ENCODE results near the gene MDP1. TPM values are rescaled to one million over a fixed set of nuclear protein-coding genes. Genes with fewer than 3 reads are reported as not detected.

MDP1 gene
- total RNA-seq, 2 experiments from 2014 or later, result 11.4 to 16.9 TPM

DNA sequence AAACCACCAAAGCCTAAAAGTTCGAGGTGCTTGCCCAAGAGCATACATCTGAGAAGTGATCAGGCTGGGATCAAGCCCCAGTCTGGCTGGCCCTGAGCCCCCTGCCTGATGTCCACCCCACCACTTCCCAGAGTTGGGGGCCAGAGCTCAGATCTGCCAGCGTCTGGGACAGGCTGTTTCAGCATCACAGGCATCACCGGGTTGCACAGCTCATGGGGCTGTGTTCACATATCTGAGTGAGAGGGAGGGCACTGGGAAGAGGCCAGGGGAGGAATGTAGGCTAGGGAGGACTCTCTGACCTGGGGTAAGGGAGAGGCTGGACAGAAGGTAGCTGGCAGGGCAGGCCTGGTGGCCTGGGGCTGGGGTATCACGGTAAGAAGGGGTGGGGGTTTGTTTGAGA is 41.1 kb upstream of the MDP1 start:
- DNase-seq (no peak), ATAC-seq (no peak)
- Mint-ChIP-seq H3K36me3 (no peaks in the 10 kb centered on the region), H3K9me3 (ENCODE audit: low read depth) (no peaks in the 10 kb centered on the region), H3K27ac (no peak overlapping the region), H3K27me3 (no peaks in the 10 kb centered on the region), H3K4me3 (no peak overlapping the region), H3K4me1 (no peaks in the 10 kb centered on the region)
- CTCF ChIA-PET, result interaction anchor here (1.1 to 18.5 kb wide), 7 partner anchors 10 to 175 kb away, joined by 3 to 275 read pairs (median 3); partner anchors contain the start of gene RABGGTA

DNA sequence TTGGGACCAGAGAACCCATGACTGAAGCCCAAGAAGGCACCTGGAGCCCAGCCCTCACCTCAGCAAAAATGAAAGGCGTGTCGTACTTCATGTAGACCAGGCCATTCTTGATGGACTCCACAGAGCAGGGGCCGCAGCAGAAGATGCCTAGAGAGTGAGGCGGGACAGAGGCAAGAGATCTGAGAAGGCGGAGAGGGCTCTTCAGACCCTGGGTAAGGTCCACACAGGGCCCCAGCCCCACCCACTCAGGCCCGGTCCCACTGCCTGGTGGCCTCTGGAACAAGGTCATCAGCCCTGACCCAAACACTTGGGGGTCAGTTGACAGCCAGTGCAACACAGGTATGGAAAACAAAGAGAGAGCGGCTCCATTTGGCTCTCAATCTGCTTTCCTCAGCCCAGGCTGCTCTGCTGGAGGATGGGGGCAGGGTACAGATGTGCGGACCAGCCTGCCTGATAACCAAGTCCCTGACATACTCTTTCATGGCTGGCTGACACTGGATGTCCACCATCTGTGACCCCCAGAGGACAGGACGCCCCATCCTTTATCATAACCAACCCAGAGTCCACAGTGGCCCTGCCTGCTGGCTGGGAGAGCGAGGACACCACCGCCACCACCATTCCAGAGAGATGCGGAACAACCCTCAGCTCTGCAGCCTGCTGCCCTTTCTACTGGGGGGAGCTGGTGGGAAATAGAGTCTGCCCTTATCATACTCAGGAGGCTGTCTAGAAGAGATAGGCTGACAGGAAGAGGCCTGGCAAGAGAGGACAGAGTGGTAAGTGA is 40.3 kb upstream of the MDP1 start:
- peaks cover 2% of the 10 kb centered on the region for H3K4me1 Mint-ChIP-seq
- H3K4me3 Mint-ChIP-seq, result no peak overlapping the region
- H3K9me3 Mint-ChIP-seq (ENCODE audit: low read depth), result no peaks in the 10 kb centered on the region
- no peaks in the 10 kb centered on the region for H3K27me3 Mint-ChIP-seq
- H3K36me3 Mint-ChIP-seq, result no peaks in the 10 kb centered on the region
- no peak for ATAC-seq
- H3K27ac Mint-ChIP-seq, result no peak overlapping the region
- no peak for DNase-seq
- CTCF ChIA-PET, result interaction anchor here (1.3 to 18.5 kb wide), 3 partner anchors 10 to 34 kb away, joined by 3 to 275 read pairs (median 4); partner anchors contain the start of gene RABGGTA

DNA sequence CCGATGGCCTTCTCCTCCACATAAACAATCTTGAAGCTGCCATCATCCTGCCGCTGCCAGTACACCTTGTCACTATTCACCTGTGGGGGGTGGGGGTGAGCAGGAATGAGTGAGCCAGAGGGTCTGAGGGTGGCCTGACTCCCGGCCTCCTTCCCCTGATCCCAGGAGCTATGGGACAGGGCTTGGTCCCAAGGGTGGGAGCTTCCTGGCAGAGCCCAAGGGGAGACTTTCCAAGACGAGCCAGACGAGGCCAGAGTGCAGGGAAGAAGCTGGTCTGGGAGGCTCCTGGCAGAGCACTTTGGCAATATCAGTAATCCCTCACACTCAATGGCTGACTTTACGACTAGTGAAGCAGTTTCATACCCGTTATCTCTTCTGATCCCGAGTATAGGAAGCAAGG is 39.6 kb upstream of the MDP1 start:
- ATAC-seq, result no peak
- CTCF ChIA-PET, result interaction anchor here (1.3 to 18.5 kb wide), 2 partner anchors 9 to 17 kb away, joined by 4 to 275 read pairs; partner anchors contain the start of gene RABGGTA
- Mint-ChIP-seq H3K36me3 (no peaks in the 10 kb centered on the region), H3K4me3 (no peak overlapping the region), H3K27ac (no peak overlapping the region), H3K27me3 (no peaks in the 10 kb centered on the region), H3K4me1 (peaks cover 9% of the 10 kb centered on the region), H3K9me3 (ENCODE audit: low read depth) (no peaks in the 10 kb centered on the region)
- DNase-seq, result no peak

DNA sequence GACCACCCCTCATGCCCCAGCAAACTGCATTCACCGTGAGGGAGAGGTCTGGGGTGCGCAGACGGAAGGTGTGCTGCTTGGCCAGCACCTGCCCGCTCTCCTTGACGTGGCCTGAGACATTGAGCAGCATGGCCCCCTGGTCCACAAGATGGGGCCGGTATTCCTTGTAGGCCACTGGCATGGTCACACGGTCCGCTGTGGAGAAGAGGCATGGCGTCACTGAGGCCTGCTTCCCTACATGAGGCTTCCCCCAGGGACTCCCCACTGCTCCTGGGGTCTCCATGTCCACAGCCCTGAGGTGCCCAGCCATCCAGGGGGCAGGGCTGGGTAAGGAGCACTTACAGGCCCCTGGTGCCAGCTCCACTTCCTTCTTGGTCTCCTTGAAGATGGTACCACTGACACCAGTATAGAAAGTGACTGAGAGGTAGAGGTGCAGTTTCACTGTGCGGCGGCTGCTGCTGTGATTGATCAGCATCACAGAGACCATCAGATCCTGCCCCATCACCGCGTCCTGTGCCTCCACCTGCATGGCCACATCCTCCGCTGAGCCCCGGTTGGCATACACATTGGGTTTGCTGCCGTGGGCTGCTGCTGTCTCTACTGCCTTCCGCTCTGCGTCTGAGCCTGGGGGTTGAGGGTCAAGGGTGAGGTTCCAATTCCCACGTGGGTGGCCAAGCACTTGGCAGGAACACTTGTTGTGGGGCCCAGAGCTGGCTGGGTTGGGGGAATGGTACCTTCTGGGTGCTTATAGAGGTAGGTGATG is 38.9 kb upstream of the MDP1 start:
- CTCF ChIA-PET, result interaction anchor here (1.3 to 18.5 kb wide), 2 partner anchors 8 to 18 kb away, joined by 4 to 275 read pairs; partner anchors contain the start of gene RABGGTA
- no peaks in the 10 kb centered on the region for H3K27me3 Mint-ChIP-seq
- H3K9me3 Mint-ChIP-seq (ENCODE audit: low read depth), result no peaks in the 10 kb centered on the region
- ATAC-seq, result no peak
- H3K27ac Mint-ChIP-seq, result no peak overlapping the region
- DNase-seq, result no peak
- H3K4me3 Mint-ChIP-seq, result no peak overlapping the region
- peaks cover under 1% of the 10 kb centered on the region for H3K36me3 Mint-ChIP-seq
- peaks cover 15% of the 10 kb centered on the region for H3K4me1 Mint-ChIP-seq

DNA sequence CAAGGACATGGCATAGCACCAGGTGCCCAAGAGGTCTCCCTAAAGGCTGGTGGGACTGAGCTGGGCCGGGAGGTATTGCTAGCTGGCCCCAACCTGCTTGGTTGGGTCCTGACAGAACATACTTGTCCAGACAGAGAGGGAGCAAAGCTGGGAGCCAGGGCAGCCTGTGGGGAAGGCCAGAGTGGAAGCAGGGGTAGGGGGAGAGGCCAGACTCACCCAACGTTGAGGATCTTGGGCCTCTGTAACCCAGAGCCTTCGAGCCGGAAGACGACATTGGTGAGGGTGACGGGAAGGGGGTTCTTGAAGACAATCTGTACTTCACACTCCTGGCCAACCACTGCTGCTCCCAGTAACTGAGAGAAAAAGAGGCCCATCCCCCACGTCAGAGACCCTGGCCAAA is 38.1 kb upstream of the MDP1 start:
- ATAC-seq (no peak), DNase-seq (no peak)
- Mint-ChIP-seq H3K4me1 (peaks cover 24% of the 10 kb centered on the region), H3K27ac (no peak overlapping the region), H3K4me3 (no peak overlapping the region), H3K9me3 (ENCODE audit: low read depth) (no peaks in the 10 kb centered on the region), H3K36me3 (peaks cover 3% of the 10 kb centered on the region), H3K27me3 (no peaks in the 10 kb centered on the region)
- CTCF ChIA-PET, result interaction anchor here (0.6 to 18.5 kb wide), 2 partner anchors 11 to 19 kb away, joined by 3 to 275 read pairs; partner anchors contain the start of gene RABGGTA

DNA sequence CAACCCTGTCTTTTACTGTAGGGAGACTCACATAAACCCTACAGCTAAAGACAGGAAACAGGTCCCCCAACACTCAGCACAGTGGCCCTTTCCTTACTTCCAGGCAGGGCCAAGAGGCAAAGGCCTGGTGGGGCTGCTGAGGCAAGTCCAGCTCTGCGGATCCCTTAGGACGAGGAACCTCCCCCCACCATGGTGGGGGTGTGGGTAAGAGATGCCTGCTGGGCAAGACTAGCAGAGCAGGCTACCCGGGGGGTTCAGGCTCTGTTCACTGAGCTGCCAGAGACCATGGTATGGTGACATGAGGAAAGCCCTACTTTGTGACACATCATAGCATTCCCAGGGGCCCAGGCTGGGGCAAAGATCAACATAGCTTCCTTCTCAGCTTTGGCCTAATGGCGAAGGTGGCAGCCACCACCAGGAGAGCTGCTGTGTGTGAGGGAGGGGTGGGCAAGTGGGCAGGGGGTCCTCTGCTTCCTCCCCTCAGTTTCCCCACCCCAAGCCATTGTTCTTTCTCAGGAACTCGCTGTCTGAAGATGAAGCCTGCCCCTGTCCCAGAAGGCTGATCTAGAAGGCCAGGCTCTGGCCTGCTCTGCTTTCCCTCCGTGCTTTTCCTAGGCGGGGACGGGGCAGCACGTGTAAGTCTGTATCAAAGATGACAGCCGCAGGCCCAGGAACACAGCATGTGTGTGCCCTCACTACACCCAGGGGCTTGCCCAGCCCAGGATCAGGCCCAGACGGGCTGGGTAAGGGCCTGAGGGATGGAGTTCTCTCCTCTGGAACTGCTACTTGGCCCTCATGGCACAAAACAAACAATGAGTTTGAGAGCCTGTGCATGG is 36.6 kb upstream of the MDP1 start:
- CTCF ChIA-PET, result interaction anchor here (1.0 to 21.6 kb wide), 5 partner anchors 10 to 52 kb away, joined by 3 to 541 read pairs (median 22); partner anchors contain the start of genes CIDEB, DHRS1, LTB4R and LTB4R2
- no peak for ATAC-seq
- Mint-ChIP-seq H3K36me3 (peaks cover 8% of the 10 kb centered on the region), H3K9me3 (ENCODE audit: low read depth) (no peaks in the 10 kb centered on the region), H3K27me3 (no peaks in the 10 kb centered on the region), H3K27ac (no peak overlapping the region), H3K4me1 (peaks cover 38% of the 10 kb centered on the region), H3K4me3 (no peak overlapping the region)
- DNase-seq, result no peak

DNA sequence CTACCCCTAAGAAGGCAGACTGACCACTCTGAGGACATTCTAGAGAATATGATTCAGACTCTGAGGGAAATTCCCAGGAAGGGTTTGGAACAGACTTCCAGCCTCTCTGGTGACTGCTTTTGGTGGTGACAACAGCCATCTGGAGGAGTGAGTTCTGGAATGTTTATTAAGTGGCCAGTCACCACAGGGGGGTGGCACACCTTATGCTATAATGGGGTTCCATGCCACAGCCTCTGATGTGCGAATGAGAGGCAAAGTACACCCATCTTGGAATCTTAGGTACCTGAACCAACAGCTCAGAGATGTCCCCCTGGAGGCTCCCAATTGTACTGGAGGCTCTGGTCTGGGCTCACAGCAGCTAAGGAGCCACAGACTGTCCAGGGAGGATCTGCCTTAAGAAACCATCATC is 36.0 kb upstream of the MDP1 start:
- DNase-seq (no peak), ATAC-seq (no peak)
- Mint-ChIP-seq H3K4me3 (no peak overlapping the region), H3K4me1 (peaks cover 43% of the 10 kb centered on the region), H3K9me3 (ENCODE audit: low read depth) (no peaks in the 10 kb centered on the region), H3K27me3 (no peaks in the 10 kb centered on the region), H3K27ac (no peak overlapping the region), H3K36me3 (peaks cover 10% of the 10 kb centered on the region)
- CTCF ChIA-PET, result interaction anchor here (1.0 to 21.6 kb wide), 6 partner anchors 9 to 52 kb away, joined by 3 to 541 read pairs (median 14); partner anchors contain the start of genes CIDEB, DHRS1, LTB4R and LTB4R2

DNA sequence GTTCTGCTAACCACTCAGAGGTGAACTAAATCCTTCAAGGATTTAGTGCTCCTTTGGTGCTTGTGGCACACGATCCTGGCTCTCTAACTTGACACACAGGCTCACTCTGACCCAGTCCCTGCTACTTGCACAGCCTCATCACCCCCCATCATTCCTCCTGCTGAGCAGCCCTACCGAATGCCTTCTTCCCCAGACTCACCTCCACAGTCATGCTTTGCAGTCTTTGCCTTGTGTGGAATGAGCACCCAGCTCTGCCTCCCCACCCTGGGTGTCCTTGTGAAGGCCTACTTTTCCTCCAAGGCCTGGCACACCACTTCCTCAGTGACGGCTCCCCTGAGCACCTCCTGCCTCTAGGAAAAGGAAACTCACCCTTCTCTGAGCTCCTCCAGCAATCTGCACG is 34.5 kb upstream of the MDP1 start:
- CTCF ChIA-PET, result interaction anchor here (1.6 to 21.6 kb wide), 4 partner anchors 8 to 54 kb away, joined by 5 to 541 read pairs (median 148); partner anchors contain the start of genes CIDEB, DHRS1, LTB4R and LTB4R2
- Mint-ChIP-seq H3K9me3 (ENCODE audit: low read depth) (no peaks in the 10 kb centered on the region), H3K27ac (peak overlapping the region; percentile 57), H3K36me3 (peaks cover 10% of the 10 kb centered on the region), H3K4me3 (peak overlapping the region; percentile 51), H3K4me1 (peaks cover 50% of the 10 kb centered on the region), H3K27me3 (no peaks in the 10 kb centered on the region)
- DNase-seq (no peak), ATAC-seq (no peak)

DNA sequence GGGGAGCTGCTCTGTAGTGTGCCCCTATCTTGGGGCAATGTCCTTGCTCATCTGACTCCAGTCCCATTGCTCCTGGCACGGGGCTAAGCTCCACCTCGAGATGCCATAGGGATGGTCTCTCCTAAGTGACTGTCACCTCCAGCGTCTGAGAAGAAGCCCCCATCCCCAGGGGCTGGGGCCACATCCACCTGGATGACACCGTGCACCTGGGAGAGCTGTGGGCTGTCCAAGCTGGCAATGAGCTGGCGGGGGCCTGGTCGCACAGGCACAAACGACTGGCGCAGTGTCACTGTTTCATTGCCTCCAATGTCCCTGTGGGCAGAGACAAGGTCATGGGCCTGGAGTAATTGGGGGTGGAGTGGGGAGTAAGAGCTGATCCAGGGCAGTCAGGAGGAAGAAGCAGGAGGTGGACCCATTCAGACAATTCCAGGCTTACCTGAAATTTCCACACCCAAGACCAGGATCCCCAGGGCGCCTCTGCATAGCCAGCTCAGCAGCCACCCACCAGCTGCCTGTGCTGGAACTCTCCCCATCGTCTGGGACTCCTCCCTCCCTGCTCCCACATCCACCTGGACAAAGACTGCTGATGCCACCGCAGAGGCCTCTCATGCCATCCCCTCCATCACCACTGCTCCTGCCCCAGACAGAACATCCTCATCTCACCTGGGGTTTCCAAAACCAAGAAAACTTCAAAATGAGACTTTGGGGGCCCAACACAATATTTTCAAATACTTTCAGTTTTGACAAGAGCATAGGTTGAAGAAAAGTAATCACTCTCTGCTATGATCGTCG is 33.6 kb upstream of the MDP1 start:
- Mint-ChIP-seq H3K9me3 (ENCODE audit: low read depth) (no peaks in the 10 kb centered on the region), H3K27me3 (no peaks in the 10 kb centered on the region), H3K27ac (peak overlapping the region; percentile 80), H3K4me3 (peak overlapping the region; percentile 51), H3K4me1 (peaks cover 53% of the 10 kb centered on the region), H3K36me3 (peaks cover 10% of the 10 kb centered on the region)
- ATAC-seq, result no peak
- CTCF ChIA-PET, result interaction anchor here (5.5 to 21.6 kb wide), 3 partner anchors 23 to 181 kb away, joined by 21 to 541 read pairs (median 275); partner anchors contain the start of genes CBLN3, CIDEB, DHRS1 and KHNYN
- no peak for DNase-seq

DNA sequence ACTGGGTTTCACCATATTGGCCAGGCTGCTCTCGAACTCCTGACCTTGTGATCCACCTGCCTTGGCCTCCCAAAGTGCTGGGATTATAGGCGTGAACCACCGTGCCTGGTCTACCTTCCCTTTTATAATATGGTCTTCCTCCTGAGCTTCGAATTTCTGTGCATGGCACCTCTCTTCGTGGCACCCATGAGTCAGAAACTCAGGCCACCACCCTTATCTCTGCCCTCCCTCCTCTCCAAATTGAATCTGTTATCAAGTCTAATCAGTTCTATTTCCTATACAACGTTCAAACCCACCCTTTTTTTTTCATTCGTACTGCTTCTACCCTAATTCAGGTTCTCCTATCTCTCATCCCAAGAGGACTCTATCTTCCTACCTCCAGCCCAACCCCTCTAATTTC is 31.6 kb upstream of the MDP1 start:
- DNase-seq, result no peak
- Mint-ChIP-seq H3K27ac (peak overlapping the region; percentile 96), H3K4me3 (peak overlapping the region; percentile 21), H3K9me3 (ENCODE audit: low read depth) (no peaks in the 10 kb centered on the region), H3K36me3 (peaks cover 10% of the 10 kb centered on the region), H3K27me3 (no peaks in the 10 kb centered on the region), H3K4me1 (peaks cover 60% of the 10 kb centered on the region)
- ATAC-seq, result no peak
- CTCF ChIA-PET, result interaction anchor here (0.9 to 21.6 kb wide), 12 partner anchors 8 to 183 kb away, joined by 3 to 541 read pairs (median 6); partner anchors contain the start of genes ADCY4, CBLN3, CIDEB and DHRS1

DNA sequence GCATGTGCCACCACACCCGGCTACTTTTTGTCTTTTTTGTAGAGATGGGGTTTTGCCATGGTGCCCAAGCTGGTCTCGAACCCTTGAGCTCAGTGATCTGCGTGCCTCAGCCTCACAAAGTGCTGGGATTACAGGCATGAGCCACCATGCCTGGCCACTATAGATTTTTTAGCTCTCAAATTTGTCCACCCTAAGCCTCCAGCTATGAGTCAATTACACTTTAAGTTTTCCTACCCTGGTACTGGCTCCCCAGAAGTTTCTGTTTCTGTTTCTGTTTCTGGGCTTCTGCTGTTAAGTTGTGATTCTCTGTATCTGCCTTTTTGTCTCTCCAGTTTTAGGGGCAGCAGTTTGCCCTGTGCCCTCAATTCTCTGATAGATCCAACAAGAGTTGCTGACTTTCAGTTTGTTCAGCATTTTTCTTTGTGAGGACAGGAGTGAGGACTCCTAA is 30.9 kb upstream of the MDP1 start:
- H3K27ac Mint-ChIP-seq, result peak overlapping the region; percentile 96
- H3K4me1 Mint-ChIP-seq, result peaks cover 62% of the 10 kb centered on the region
- peaks cover 10% of the 10 kb centered on the region for H3K36me3 Mint-ChIP-seq
- H3K4me3 Mint-ChIP-seq, result peak overlapping the region; percentile 64
- no peaks in the 10 kb centered on the region for H3K9me3 Mint-ChIP-seq (ENCODE audit: low read depth)
- ATAC-seq (peak; percentile 25), DNase-seq (peak; percentile 64)
- H3K27me3 Mint-ChIP-seq, result no peaks in the 10 kb centered on the region
- CTCF ChIA-PET, result interaction anchor here (0.6 to 21.6 kb wide), 14 partner anchors 8 to 779 kb away, joined by 3 to 541 read pairs (median 6); partner anchors contain the start of genes ADCY4, CBLN3, CIDEB and DHRS1

Measured in activated CD8-positive, alpha-beta memory T cell treated with anti-CD3 and anti-CD28 coated beads, Interleukin-2, amount 10 ng/mL, durations not matched to agents 7 days and 5 days (primary cell).